Activated CD4-positive, alpha-beta T cell treated with anti-CD3 and anti-CD28 coated beads, Interleukin-10, Interleukin-2, amounts not matched to agents 100 ng/mL and 50 ng/mL, durations not matched to agents 16 hours and 8 hours (primary cell): ENCODE measurements around the gene EVX2.

ENCODE experiments used
- DNase-seq: peaks from one replicate; pipeline ENCODE4 v3.0.0-alpha.2; 2020

EVX2 gene

GRCh38 chr2:176122052-176122682 lies 38.4 kb upstream of the EVX2 start:
- no peak for DNase-seq

GRCh38 chr2:176121190-176122051 lies 37.7 kb upstream of the EVX2 start:
- DNase-seq: no peak

GRCh38 chr2:176120364-176121189 lies 36.8 kb upstream of the EVX2 start:
- no peak for DNase-seq

- DNase-seq: peak; percentile 37
Measured at GRCh38 chr2:176118601-176119339, 35.0 kb upstream of the EVX2 start.

- no peak for DNase-seq
Measured at GRCh38 chr2:176117823-176118371, 34.1 kb upstream of the EVX2 start.

GRCh38 chr2:176117162-176117822 lies 33.5 kb upstream of the EVX2 start:
- DNase-seq: no peak

GRCh38 chr2:176115883-176116813 lies 32.4 kb upstream of the EVX2 start, which contains the start of gene HOXD10:
Gene HOXD10, plus strand, starts transcription at chr2:176116778. Its CDS starts 56 bp downstream, at chr2:176116834.
- DNase-seq: no peak

GRCh38 chr2:176114930-176115625 lies 31.3 kb upstream of the EVX2 start:
- no peak for DNase-seq

- DNase-seq: no peak
Measured at GRCh38 chr2:176114120-176114929, 30.6 kb upstream of the EVX2 start.

- no peak for DNase-seq
Measured at GRCh38 chr2:176112375-176113302, 28.9 kb upstream of the EVX2 start.

- DNase-seq: no peak
Measured at GRCh38 chr2:176111846-176112374, 28.1 kb upstream of the EVX2 start.

GRCh38 chr2:176111309-176111663 lies 27.5 kb upstream of the EVX2 start:
- DNase-seq: peak; percentile 43

- no peak for DNase-seq
Measured at GRCh38 chr2:176110415-176111308, 26.9 kb upstream of the EVX2 start.

GRCh38 chr2:176109946-176110345 lies 26.2 kb upstream of the EVX2 start:
- no peak for DNase-seq

- no peak for DNase-seq
Measured at GRCh38 chr2:176109192-176109901, 25.6 kb upstream of the EVX2 start.

GRCh38 chr2:176107731-176108181 lies 24.0 kb upstream of the EVX2 start:
- DNase-seq: no peak
